HepG2 (cell line): ENCODE data around the gene ZNF367. TPM values are rescaled to one million over a fixed set of nuclear protein-coding genes. Genes with fewer than 3 reads are reported as not detected.

ENCODE experiments used
- ATAC-seq: fragments of 200-7000 bp; cut with Tn5 transposase; 3 replicates; pipeline ENCODE4 v1.9.1; 2020; ENCODE audit warnings: mild to moderate bottlenecking, moderate library complexity
- Bru-seq: library from RNA; stranded (reverse); fragments of 400-500 nt; gene quantifications from one replicate; lab custom pipeline; 2021; lab: Mats Ljungman, UMichigan
- BruChase-seq, 2 experiments: library from RNA; stranded (reverse); fragments of 400-500 nt; gene quantifications; one replicate each; lab custom pipeline; 2021; lab: Mats Ljungman, UMichigan
- BruUV-seq: library from RNA; stranded (reverse); fragments of 400-500 nt; replicated peaks from 2 replicates; lab custom pipeline; 2021; lab: Mats Ljungman, UMichigan
- CTCF ChIA-PET: fragments of 300-600 bp; formaldehyde crosslinking; extraction: SDS; loops from one replicate; lab custom pipeline; 2021; ENCODE audit warnings: low total read pairs, inconsistent platforms, low intra/inter-chr PET ratio; lab: Yijun Ruan, JAX
- POLR2A ChIA-PET: fragments of 350-600 bp; sonication (Branson Sonifier 250); formaldehyde crosslinking; loops from one replicate; lab custom pipeline; 2020; ENCODE audit warnings: antibody characterized with exemption, inconsistent platforms; lab: Yijun Ruan, JAX
- DNase-seq: peaks from one replicate; pipeline ENCODE4 v3.0.0-alpha.2; 2015; ENCODE audit warnings: low spot score
- FAIRE-seq: peaks from 3 replicates; lab custom pipeline; 2011; peaks lifted over from hg19 to GRCh38; lab: Jason Lieb, UNC
- H2AFZ ChIP-seq: one replicate; pipeline ENCODE4 v1.6.1; 2011; ENCODE audit warnings: low read length, inconsistent platforms
- H3K27ac ChIP-seq: fragments of 300-600 bp; 3 replicates; pipeline ENCODE4 v1.8.0; 2011; ENCODE audit warnings: mixed run types, mild to moderate bottlenecking, mixed read lengths, low read length, inconsistent platforms; ENCODE audit not compliant: insufficient read depth; ENCODE audit errors: extremely low read length
- H3K27me3 ChIP-seq, 2 experiments: fragments of 200-600 bp in 1 of 2; 2 replicates in 1 of 2; 3 replicates in 1 of 2; pipeline versions ENCODE4 v1.6.0 to v1.8.0; 2011; ENCODE audit warnings: low read length in 2 of 2, mild to moderate bottlenecking in 2 of 2, moderate library complexity in 2 of 2, inconsistent platforms in 1 of 2; ENCODE audit not compliant: insufficient read depth in 2 of 2, control insufficient read depth in 1 of 2
- H3K36me3 ChIP-seq, 2 experiments: fragments of 200-600 bp in 1 of 2; replicated peaks in 1 of 2; 2 replicates in 1 of 2; 3 replicates in 1 of 2; pipeline versions ENCODE4 v1.5.1 to v1.8.0; 2011; ENCODE audit warnings: low read length in 2 of 2, inconsistent platforms in 1 of 2; ENCODE audit not compliant: insufficient read depth in 2 of 2, control insufficient read depth in 1 of 2
- H3K4me1 ChIP-seq: 2 replicates; pipeline ENCODE4 v1.5.1; 2012; ENCODE audit warnings: low read length, inconsistent platforms; ENCODE audit not compliant: insufficient read depth
- H3K4me2 ChIP-seq: 2 replicates; pipeline ENCODE4 v1.6.0; 2011; ENCODE audit warnings: low read depth, low read length, inconsistent platforms
- H3K4me3 ChIP-seq, 3 experiments: fragments of 200-600 bp in 1 of 3; sonication (generic), shearing (Covaris generic) in 1 of 3; replicated peaks in 1 of 3; 2 replicates each; pipeline ENCODE4 v1.5.1; 2011 to 2016; ENCODE audit warnings: low read length in 3 of 3, inconsistent platforms in 2 of 3, low read depth in 2 of 3, mild to moderate bottlenecking in 2 of 3, control low read depth in 1 of 3, mixed read lengths in 1 of 3; ENCODE audit not compliant: insufficient read depth in 1 of 3
- H3K79me2 ChIP-seq: one replicate; pipeline ENCODE4 v1.6.1; 2011; ENCODE audit warnings: low read length, inconsistent platforms; ENCODE audit not compliant: insufficient read depth
- H3K9ac ChIP-seq: 2 replicates; pipeline ENCODE4 v1.6.0; 2011; ENCODE audit warnings: mild to moderate bottlenecking, low read depth, low read length, inconsistent platforms; ENCODE audit not compliant: insufficient read depth
- H3K9me3 ChIP-seq: 2 replicates; pipeline ENCODE4 v1.5.1; 2012; ENCODE audit warnings: mild to moderate bottlenecking, low read length
- H4K20me1 ChIP-seq: 2 replicates; pipeline ENCODE4 v1.6.0; 2011; ENCODE audit warnings: inconsistent platforms, mild to moderate bottlenecking, low read length, moderate library complexity; ENCODE audit not compliant: insufficient read depth
- ASH2L ChIP-seq: fragments of 300-600, 200-600 bp; sonication (generic); IDR thresholded peaks from 2 replicates; pipeline ENCODE4 v1.7.0; 2017; ENCODE audit warnings: low read depth, mild to moderate bottlenecking, moderate library complexity, mixed read lengths, low read length; ENCODE audit not compliant: insufficient read length
- CHD2 ChIP-seq: IDR thresholded peaks from 2 replicates; pipeline ENCODE4 v1.6.1; 2011; ENCODE audit warnings: low read depth, low read length, improper control_type of control experiment
- DRAP1 ChIP-seq: IDR thresholded peaks from 2 replicates; pipeline ENCODE4 v1.6.1; 2016; ENCODE audit warnings: missing genetic modification reagents, missing compliant biosample characterization
- SUZ12 ChIP-seq: fragments of 150-350 bp; IDR thresholded peaks from 2 replicates; pipeline ENCODE4 v1.6.1; 2014; ENCODE audit warnings: low read depth, low read length
- TOPORS ChIP-seq: sonication (generic); formaldehyde crosslinking; IDR thresholded peaks from 2 replicates; pipeline ENCODE4 v1.8.0; 2023; ENCODE audit warnings: mild to moderate bottlenecking, missing genetic modification reagents
- U2AF1 ChIP-seq: fragments of 200-400 bp; formaldehyde crosslinking; optimal IDR thresholded peaks from 2 replicates; pipeline ENCODE3; 2017; ENCODE audit warnings: mild to moderate bottlenecking, low read depth, low read length
- ZNF318 ChIP-seq: sonication (generic); formaldehyde crosslinking; IDR thresholded peaks from 2 replicates; pipeline ENCODE4 v1.4.0; 2020; ENCODE audit warnings: mild to moderate bottlenecking, missing genetic modification reagents
- ZSCAN30 ChIP-seq: sonication (generic); formaldehyde crosslinking; IDR thresholded peaks from 2 replicates; pipeline ENCODE4 v1.5.0; 2020; ENCODE audit warnings: mild to moderate bottlenecking, missing genetic modification reagents
- WGBS: methylation state at CpG from one replicate; pipeline ENCODE4 v1.1.6; 2017; ENCODE audit warnings: low lambda C conversion rate; 5-methylcytosine and 5-hydroxymethylcytosine counted together
- in situ Hi-C: cut with HindIII; loops from 2 replicates; pipeline ENCODE4 v1.10.0; 2017; ENCODE audit warnings: low pct_unique_long_range_greater_than_20kb; ENCODE audit not compliant: extremely low pct_ligation_motif_present
- intact Hi-C: fragments of 100-400 bp; cut with micrococcal nuclease; formaldehyde crosslinking; loops from one replicate; pipeline ENCODE4 v1.10.0; 2022; ENCODE audit not compliant: unreplicated experiment
- long read RNA-seq, 2 experiments: library from RNA in 1 of 2; library from polyadenylated mRNA in 1 of 2; stranded (forward) in 1 of 2; unstranded in 1 of 2; transcript quantifications; one replicate each; pipeline ENCODE4 v2.0.0, GENCODE V29; 2019 to 2022
- polyA minus RNA-seq, 3 experiments: library from RNA; depleted of rRNA, polyadenylated mRNA; stranded (reverse); fragments of >200 nt; gene quantifications; 2 replicates each; pipeline ENCODE4 v1.2.3, GENCODE V29; 2011; ENCODE audit warnings: low replicate concordance in 1 of 3
- polyA plus RNA-seq, 8 experiments: library from polyadenylated mRNA; depleted of rRNA in 3 of 8; stranded (reverse) in 7 of 8; unstranded in 1 of 8; fragments of >200 nt; fragmentation: Illumina TruSeq in 4 of 8; extraction: Trizol in 4 of 8; gene quantifications; 2 replicates each; pipeline versions ENCODE4 v1.2.1 to v1.2.3, GENCODE V29; 2011 to 2016; ENCODE audit warnings: low read depth in 4 of 8, missing spikeins in 1 of 8, mixed read lengths in 1 of 8; ENCODE audit not compliant: insufficient read depth in 1 of 8
- total RNA-seq, 5 experiments: library from RNA; depleted of rRNA; stranded (reverse); fragments of >200 nt; fragmentation: Illumina TruSeq; extraction: Trizol; gene quantifications; 2 replicates each; pipeline ENCODE4 v1.2.3, GENCODE V29; 2016; ENCODE audit warnings: low read depth in 1 of 5

Gene ZNF367
- total RNA-seq (2016; rRNA removed; fragmentation: Illumina TruSeq; extraction: Trizol) = 7.7 and 8.1 TPM in 2 replicates
- total RNA-seq (2016; cell fraction: cytosol; rRNA removed; fragmentation: Illumina TruSeq; extraction: Trizol; ENCODE audit: low read depth) = 1.2 TPM in 2 replicates
- total RNA-seq (2016; cell fraction: insoluble cytoplasmic fraction; rRNA removed; fragmentation: Illumina TruSeq; extraction: Trizol) = 8.0 and 8.1 TPM in 2 replicates
- total RNA-seq (2016; cell fraction: membrane; rRNA removed; fragmentation: Illumina TruSeq; extraction: Trizol) = 3.0 and 4.0 TPM in 2 replicates
- 10.3 and 11.5 TPM in 2 replicates for total RNA-seq (2016; cell fraction: nucleus; rRNA removed; fragmentation: Illumina TruSeq; extraction: Trizol)
- polyA plus RNA-seq (2011; rRNA removed) = 1.8 and 2.9 TPM in 2 replicates
- polyA plus RNA-seq (2011; cell fraction: cytosol; rRNA removed) = 1.1 TPM in 2 replicates
- polyA plus RNA-seq (2011; cell fraction: nucleus; rRNA removed) = 2.0 and 3.3 TPM in 2 replicates
- polyA plus RNA-seq (2012) = 2.5 and 4.6 TPM in 2 replicates
- polyA plus RNA-seq (2016; cell fraction: cytosol; fragmentation: Illumina TruSeq; extraction: Trizol; ENCODE audit: low read depth) = 0.44 and 0.57 TPM in 2 replicates
- polyA plus RNA-seq (2016; cell fraction: insoluble cytoplasmic fraction; fragmentation: Illumina TruSeq; extraction: Trizol; ENCODE audit: low read depth) = 7.1 and 7.8 TPM in 2 replicates
- 1.4 and 1.7 TPM in 2 replicates for polyA plus RNA-seq (2016; cell fraction: membrane; fragmentation: Illumina TruSeq; extraction: Trizol; ENCODE audit: low read depth)
- 19.1 and 20.1 TPM in 2 replicates for polyA plus RNA-seq (2016; cell fraction: nucleus; fragmentation: Illumina TruSeq; extraction: Trizol; ENCODE audit: insufficient read depth, low read depth)
- polyA minus RNA-seq (2011; rRNA and poly(A)+ RNA removed; ENCODE audit: low replicate concordance) = 2.3 and 10.9 TPM in 2 replicates
- polyA minus RNA-seq (2011; cell fraction: cytosol; rRNA and poly(A)+ RNA removed) = 1.8 and 2.5 TPM in 2 replicates
- polyA minus RNA-seq (2011; cell fraction: nucleus; rRNA and poly(A)+ RNA removed) = 3.4 and 5.7 TPM in 2 replicates
- Bru-seq, nascent RNA = percentile 79 among the genes with signal in this experiment
- BruChase-seq, experiment 1, labeled RNA remaining after a 6-hour chase = percentile 74 among the genes with signal in this experiment
- BruChase-seq, experiment 2, labeled RNA remaining after a 2-hour chase = percentile 73 among the genes with signal in this experiment
- long read RNA-seq, experiment 1 = 0 reads
- long read RNA-seq, experiment 2, partial matches to known transcripts = 0 of 9 reads
- long read RNA-seq, experiment 2, other reads (novel, unspliced or antisense) = 7 of 9 reads

- DNase-seq (peak; percentile 95), FAIRE-seq (no peak), ATAC-seq (peak; percentile 81)
- in situ Hi-C loops = loop anchor here (5.0 kb wide), 1 partner anchor 76 kb away; no protein-coding TSS in a partner anchor
- CTCF ChIA-PET = no interaction called here
- no peaks in the 10 kb centered on the region for H3K36me3 ChIP-seq
- H3K27me3 ChIP-seq = no peaks in the 10 kb centered on the region; a peak in 1 of 5 replicates
- no peaks in the 10 kb centered on the region; the same call in 1 of the 2 replicates for H4K20me1 ChIP-seq
- peak within 1 kb of the TSS; percentile 97 for H3K4me2 ChIP-seq
- no peak within 1 kb of the TSS for H2AFZ ChIP-seq
- H3K27ac ChIP-seq = peak within 1 kb of the TSS; percentile 99
- intact Hi-C loops = loop anchor here (5.0 kb wide), 2 partner anchors 76 to 91 kb away; no protein-coding TSS in a partner anchor
- H3K79me2 ChIP-seq = peaks cover 36% of the 10 kb centered on the region
- peak within 1 kb of the TSS; percentile 100 for H3K9ac ChIP-seq
- peak within 1 kb of the TSS; percentile 84 to 89 (median 88) for H3K4me3 ChIP-seq
- no TSS peak for BruUV-seq
- POLR2A ChIA-PET = interaction anchor here (0.8 to 1.8 kb wide), 5 partner anchors 9 to 73 kb away, joined by 3 to 9 read pairs (median 5); partner anchors contain the start of gene HABP4
- no peaks in the 10 kb centered on the region for H3K9me3 ChIP-seq
- H3K4me1 ChIP-seq = peaks cover 58% of the 10 kb centered on the region
- 0% methylated on average over 23 of the region's 100 CpGs for WGBS
- TF ChIP-seq TOPORS (CRISPR knock-in tag) (no peak), CHD2 (peak; percentile 52; the same call in 1 of the 2 replicates), U2AF1 (no peak), ASH2L (no peak), ZSCAN30 (CRISPR knock-in tag) (no peak), ZNF318 (CRISPR knock-in tag) (peak; percentile 50; the same call in 1 of the 2 replicates), DRAP1 (CRISPR knock-in tag) (peak; percentile 73), SUZ12 (no peak)
These were observed at the start of gene ZNF367 for GRCh38 chr9:96418083-96418919. Gene ZNF367 (minus strand): TSS chr9:96418370. CDS start chr9:96418032, 338 bp downstream.
